RKO (cell line): ENCODE results near the gene IL3RA.
"Not testable (repeated sequence)": the region's sequence is repeated elsewhere in the genome, so short reads cannot be mapped to it uniquely, and the experiment has no call there.

ENCODE experiments used
- DNase-seq: peaks from one replicate; pipeline ENCODE4 v3.0.0-alpha.2; 2016; ENCODE audit warnings: low spot score

Gene IL3RA

DNA sequence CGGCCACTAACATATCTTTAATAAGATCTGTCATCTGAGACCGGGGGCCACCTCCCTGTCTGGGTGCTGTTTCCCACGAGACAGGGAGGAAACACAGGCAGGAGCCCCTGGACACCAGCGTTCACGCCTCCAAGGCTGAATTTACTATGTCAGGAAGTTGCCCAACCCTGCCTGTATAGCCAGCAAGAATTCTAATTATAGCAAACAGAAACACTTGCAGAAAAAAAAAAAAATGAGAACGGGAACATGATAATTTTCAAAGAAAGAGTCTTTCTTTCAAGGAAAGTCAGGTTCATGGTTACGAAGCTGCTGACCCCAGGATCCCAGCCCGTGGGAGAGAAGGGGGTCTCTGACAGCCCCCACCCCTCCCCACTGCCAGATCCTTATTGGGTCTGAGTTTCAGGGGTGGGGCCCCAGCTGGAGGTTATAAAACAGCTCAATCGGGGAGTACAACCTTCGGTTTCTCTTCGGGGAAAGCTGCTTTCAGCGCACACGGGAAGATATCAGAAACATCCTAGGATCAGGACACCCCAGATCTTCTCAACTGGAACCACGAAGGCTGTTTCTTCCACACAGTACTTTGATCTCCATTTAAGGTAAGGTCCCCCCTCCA lies at the start of gene IL3RA:
IL3RA (plus strand) TSS at position 455 of the 613 bp plus-strand sequence. CDS start 4,981 bp downstream, outside the sequence.
- DNase-seq: no peak

DNA sequence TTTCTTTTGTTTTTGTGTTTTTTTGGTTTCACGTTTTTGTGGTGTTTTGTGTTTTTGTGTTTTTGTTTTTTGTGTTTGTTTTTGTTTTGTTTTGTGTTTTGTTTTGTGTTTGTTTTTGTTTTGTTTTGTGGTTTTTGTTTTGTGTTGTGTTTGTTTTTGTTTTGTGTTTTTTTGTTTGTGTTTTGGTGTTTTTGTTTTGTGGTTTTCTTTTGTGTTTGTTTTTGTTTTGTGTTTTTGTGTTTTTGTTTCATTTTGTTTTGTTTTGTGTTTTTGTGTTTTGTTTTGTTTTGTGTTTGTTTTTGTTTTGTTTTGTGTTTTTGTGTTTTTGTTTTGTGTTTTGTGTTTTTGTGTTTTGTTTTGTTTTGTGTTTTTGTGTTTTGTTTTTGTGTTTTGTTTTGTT lies 47.0 kb upstream of the IL3RA start:
- no peak for DNase-seq

- DNase-seq: no peak
Measured at GRCh38 chrX:1291110-1291740, 45.4 kb upstream of the IL3RA start.

DNA sequence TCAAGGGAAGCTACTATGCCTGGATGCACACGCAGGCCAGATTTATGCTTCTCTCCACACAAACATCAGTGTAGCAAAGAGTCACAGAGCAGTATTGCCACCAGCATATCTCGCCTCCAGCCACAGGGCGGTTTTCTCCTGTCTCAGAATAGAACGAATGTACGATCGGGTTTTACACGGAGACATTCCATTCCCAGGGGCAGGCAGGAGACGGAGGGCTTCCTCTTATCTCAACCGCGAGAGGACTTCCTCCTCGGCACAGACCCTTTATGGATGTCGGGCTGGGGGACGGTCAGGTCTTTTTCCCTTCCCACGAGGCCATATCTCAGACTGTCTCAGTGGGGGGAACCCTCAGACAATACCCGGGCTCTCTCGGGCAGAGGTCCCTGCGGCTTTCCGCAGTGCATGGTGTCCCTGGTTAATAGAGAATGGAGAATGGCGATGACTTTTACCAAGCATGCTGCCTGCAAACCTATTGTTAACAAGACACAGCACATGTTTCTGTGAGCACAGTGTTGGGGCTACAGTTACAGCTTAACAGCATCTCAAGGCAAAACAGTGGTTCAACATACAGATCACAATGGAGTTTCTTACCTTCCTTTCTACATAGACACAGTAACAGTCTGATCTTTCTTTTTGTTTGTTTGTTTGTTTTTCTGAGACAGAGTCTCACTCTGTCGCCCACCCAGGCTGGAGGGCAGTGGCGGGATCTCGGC lies 43.9 kb upstream of the IL3RA start:
- DNase-seq: no peak

DNA sequence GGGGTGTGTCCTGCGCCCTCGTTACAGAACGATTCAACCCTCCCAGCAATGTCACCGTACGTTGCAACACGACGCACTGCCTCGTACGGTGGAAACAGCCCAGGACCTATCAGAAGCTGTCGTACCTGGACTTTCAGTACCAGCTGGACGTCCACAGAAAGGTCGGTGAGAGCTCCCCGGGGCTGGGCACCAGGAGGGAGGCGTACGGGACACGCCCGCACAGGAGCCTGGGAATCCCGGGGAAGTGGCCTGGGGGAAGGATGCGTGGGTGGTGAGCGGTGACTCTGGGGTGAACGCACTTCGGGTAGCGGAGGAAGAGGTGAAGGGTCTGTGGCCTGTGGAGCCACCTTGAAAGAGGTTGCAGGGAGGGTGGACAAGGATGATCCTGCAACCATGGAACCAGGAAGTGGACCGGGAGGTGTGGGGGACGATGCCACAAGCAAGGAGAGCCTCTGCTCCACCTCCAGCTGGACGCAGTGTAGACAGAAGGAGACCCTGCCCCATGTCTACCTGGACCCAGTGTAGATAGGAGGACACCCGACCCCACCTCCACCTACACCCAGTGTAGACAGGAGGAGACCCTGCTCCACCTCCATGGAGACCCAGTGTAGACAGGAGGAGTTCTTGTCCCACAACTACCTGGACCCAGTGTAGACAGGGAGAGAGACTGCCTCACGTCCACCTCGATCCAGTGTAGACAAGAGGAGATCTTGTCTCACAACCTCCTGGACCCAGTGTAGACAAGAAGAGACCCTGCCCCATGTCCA lies 42.1 kb upstream of the IL3RA start:
- no peak for DNase-seq

GRCh38 chrX:1295550-1295949 lies 41.0 kb upstream of the IL3RA start:
- DNase-seq: no peak

DNA sequence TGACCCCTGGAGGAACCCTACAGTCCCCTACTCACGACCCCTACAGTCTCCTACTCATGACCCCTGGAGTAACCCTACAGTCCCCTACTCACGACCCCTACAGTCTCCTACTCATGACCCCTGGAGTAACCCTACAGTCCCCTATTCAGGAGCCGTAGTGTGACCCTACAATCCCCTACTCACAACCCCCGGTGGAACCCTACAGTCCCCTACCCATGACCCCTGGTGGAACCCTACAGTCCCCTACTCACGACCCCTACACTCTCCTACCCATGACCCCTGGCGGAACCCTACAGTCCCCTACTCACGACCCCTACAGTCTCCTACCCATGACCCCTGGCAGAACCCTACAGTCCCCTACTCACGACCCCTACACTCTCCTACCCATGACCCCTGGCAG lies 39.0 kb upstream of the IL3RA start:
- not testable (repeated sequence) for DNase-seq

DNA sequence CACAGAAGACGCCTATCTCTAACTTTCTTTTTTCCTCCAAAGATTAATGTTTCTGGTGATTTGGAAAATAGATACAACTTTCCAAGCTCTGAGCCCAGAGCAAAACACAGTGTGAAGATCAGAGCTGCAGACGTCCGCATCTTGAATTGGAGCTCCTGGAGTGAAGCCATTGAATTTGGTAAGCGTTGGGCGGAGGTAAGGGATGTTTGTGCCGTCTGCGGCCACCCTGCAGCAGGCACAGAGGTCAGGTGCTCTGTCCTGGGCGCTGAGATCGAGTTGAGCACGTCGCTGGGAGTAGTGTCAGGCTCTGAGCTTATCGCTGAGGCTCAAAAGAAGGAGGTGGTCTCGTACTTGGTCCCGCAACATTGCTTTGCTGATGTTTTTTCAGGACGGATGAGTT lies 36.1 kb upstream of the IL3RA start:
- no peak for DNase-seq

GRCh38 chrX:1305411-1305810 lies 31.2 kb upstream of the IL3RA start:
- DNase-seq: no peak

- DNase-seq: no peak
Measured at GRCh38 chrX:1306909-1307625, 29.5 kb upstream of the IL3RA start.

- no peak for DNase-seq
Measured at GRCh38 chrX:1307626-1308340, 28.8 kb upstream of the IL3RA start.

GRCh38 chrX:1308476-1308875 lies 28.1 kb upstream of the IL3RA start:
- no peak for DNase-seq

DNA sequence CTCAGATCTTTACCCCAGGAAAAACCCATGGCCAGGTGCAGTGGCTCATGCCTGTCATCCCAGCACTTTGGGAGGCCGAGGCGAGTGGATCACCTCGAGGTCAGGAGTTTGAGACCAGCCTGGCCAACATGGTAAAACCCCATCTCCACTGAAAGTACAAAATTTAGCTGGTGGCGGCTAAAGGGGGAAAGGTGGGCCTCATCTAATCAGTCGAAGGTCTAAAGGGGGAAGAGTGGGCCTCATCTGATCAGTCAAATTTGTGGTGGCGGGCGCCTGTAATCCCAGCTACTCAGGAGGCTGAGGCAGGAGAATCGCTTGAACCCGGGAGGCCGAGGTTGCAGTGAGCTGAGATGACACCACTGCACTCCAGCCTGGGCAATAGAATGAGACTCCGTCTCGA lies 27.7 kb upstream of the IL3RA start:
- DNase-seq: not testable (repeated sequence)

GRCh38 chrX:1313788-1314187 lies 22.8 kb upstream of the IL3RA start:
- no peak for DNase-seq

DNA sequence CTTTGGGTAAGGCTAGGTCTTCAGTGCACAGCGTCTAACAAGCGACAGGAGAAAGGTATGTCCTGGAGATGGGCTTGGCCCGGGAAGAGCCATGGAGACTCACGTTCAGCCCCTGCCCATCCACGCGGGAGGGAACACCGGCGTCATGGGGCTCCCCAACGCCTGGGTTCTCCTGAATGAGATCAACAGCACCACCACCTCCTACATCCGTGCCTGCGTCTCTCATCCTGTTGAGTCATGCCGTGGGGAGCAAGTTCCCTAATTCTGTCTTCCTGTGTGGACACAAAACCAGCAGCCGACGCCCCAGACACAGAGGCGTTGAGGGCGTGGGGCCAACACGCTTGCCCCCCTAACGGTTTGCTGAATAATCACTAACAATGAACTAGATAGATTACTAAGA lies 20.1 kb upstream of the IL3RA start:
- DNase-seq: peak; percentile 11

DNA sequence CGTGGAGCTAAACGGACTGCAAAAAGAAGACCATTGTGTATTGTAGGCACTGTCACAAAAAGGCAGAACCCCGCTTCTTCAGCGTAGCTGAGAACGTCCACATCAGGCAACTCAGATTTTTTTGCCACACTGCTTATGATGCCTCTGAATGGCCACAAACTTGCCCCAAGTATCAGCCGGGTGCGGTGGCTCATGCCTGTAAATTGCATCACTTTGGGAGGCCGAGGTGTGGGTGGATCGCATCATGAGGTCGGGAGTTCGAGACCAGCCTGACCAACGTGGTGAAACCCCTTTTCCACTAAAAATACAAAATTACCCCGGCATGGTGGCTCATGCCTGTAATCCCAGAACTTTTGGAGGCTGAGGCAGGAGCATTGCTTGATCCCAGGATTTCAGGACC lies 14.9 kb upstream of the IL3RA start:
- DNase-seq: no peak

GRCh38 chrX:1322393-1322792 lies 14.2 kb upstream of the IL3RA start:
- DNase-seq: no peak

DNA sequence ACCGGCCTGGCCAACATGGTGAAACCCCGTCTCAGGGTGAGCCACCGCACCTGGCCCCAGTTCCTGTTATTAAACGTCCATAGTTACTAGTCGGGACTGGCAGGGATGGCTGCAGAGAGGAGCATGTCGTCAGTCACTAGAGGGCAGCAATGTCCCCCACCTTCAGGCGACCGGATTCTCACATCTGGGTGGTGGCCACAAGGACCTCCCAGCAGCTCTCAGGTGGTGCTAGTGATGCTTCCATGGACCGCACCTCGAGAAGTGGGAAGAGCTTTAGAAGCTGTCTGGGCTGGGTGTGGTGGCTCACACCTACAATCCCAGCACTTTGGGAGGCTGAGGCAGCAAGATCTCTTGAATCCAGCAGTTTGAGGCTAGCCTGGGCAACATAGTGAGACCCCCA lies 13.3 kb upstream of the IL3RA start:
- peak; percentile 63 for DNase-seq

- DNase-seq: no peak
Measured at GRCh38 chrX:1325515-1326116, 11.0 kb upstream of the IL3RA start.

- DNase-seq: no peak
Measured at GRCh38 chrX:1327651-1328304, 8.8 kb upstream of the IL3RA start.
